GM12891 (cell line): Measurements from ENCODE around the gene NUCKS1.

Experiments used
- DNase-seq: peaks from one replicate; pipeline ENCODE4 v3.0.0; 2011; ENCODE audit warnings: low spot score; ENCODE audit not compliant: insufficient read length
- FAIRE-seq: peaks from 2 replicates; lab custom pipeline; 2011; peaks lifted over from hg19 to GRCh38; lab: Jason Lieb, UNC
- PAX5 ChIP-seq: IDR thresholded peaks from 2 replicates; pipeline ENCODE4 v1.6.1; 2011; ENCODE audit warnings: low read length, moderate library complexity, mild to moderate bottlenecking; ENCODE audit not compliant: insufficient read depth, severe bottlenecking
- POLR2A ChIP-seq: IDR thresholded peaks from 2 replicates; pipeline ENCODE4 v1.6.1; 2011; ENCODE audit warnings: low read depth, low read length, control low read depth
- POLR2AphosphoS5 ChIP-seq: IDR thresholded peaks from 2 replicates; pipeline ENCODE4 v1.6.1; 2011; ENCODE audit warnings: low read depth, low read length, control low read depth
- POU2F2 ChIP-seq: IDR thresholded peaks from 2 replicates; pipeline ENCODE4 v1.6.1; 2011; ENCODE audit warnings: low read depth, mild to moderate bottlenecking, control low read depth, low read length, moderate library complexity
- SPI1 ChIP-seq: IDR thresholded peaks from 2 replicates; pipeline ENCODE4 v1.6.1; 2011; ENCODE audit warnings: low read depth, low read length, control low read depth
- TAF1 ChIP-seq: IDR thresholded peaks from 2 replicates; pipeline ENCODE4 v1.6.1; 2011; ENCODE audit warnings: low read depth, low read length, control low read depth

The NUCKS1 gene

DNA sequence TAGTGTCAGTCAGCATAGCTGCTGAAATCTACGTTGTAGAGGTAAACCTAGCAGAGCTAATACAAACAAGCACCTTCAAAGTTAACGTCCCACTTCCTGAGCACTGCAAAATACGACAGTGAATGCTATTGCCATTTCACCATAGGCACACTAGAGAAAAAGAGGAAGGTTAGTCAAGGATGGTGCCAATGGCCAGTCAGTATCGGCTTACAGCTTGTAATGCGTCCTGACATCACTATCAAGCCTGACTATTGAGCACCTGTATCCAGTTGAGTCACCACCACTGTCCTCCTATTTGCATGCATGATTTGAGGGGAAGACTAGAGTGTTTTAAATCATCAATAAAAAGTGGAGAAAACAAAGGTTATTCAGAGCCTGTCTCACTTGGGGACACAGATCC, 34.4 kb downstream of the NUCKS1 start:
- FAIRE-seq = no peak
- DNase-seq = no peak
- TF ChIP-seq TAF1 = no peak
- TF ChIP-seq POLR2A = no peak
- TF ChIP-seq SPI1 = no peak
- TF ChIP-seq POU2F2 = no peak
- no peak for TF ChIP-seq POLR2AphosphoS5
- no peak for TF ChIP-seq PAX5

DNA sequence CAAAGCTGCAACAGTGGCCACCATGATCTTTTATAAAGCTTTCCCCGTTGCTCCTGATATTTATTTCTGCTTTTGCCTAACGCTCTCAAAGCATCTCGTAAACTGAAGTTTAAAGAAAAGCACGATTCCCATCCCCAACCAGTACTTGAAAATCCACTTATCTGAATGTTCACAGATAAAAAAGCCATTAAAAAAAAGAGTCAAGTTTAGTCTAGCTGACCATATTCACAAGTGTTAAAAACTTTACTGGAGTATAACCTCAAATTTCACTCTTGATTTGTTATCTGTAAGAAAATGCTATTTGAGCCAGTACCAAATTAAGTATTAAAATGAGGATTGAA, 35.1 kb downstream of the NUCKS1 start:
- TF ChIP-seq POLR2A (no peak), POU2F2 (no peak), PAX5 (no peak), POLR2AphosphoS5 (no peak), SPI1 (no peak), TAF1 (no peak)
- DNase-seq (no peak), FAIRE-seq (no peak)

DNA sequence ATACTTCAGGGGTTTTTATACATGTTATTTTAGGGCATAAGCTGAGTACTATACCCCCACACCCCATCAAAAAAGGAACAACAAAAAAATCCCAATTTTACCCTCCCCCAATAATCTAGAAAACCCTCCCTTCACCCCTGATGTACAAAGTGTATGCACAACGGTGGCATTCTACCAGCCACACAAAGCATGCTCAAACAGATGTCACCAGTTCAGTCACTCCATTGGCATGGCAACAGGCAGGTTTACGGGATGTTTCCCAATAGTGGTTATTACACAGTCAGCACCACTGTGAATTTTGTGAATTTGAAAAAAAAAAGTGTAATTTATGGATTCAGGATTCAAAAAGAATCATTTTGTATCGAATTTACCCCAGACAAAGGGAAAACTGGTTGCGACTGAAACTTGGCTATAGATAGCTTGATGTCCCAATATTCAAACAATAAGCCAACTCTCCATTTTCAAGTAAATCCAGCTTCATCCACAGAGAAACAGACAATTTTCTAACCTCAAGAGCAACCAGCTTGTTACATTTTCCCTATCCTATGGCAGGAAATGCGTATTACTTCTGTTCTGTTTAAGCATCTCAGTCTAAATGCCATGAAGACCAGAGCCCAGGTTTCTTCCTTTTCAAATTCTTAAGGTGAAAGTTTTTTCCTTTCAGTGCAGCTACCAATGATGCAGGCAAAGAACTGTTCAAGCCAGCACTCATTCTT, 35.6 kb downstream of the NUCKS1 start:
- DNase-seq = no peak
- TF ChIP-seq PAX5 = no peak
- TF ChIP-seq POU2F2 = no peak
- TF ChIP-seq POLR2AphosphoS5 = no peak
- no peak for TF ChIP-seq SPI1
- TF ChIP-seq POLR2A = no peak
- no peak for TF ChIP-seq TAF1
- no peak for FAIRE-seq

DNA sequence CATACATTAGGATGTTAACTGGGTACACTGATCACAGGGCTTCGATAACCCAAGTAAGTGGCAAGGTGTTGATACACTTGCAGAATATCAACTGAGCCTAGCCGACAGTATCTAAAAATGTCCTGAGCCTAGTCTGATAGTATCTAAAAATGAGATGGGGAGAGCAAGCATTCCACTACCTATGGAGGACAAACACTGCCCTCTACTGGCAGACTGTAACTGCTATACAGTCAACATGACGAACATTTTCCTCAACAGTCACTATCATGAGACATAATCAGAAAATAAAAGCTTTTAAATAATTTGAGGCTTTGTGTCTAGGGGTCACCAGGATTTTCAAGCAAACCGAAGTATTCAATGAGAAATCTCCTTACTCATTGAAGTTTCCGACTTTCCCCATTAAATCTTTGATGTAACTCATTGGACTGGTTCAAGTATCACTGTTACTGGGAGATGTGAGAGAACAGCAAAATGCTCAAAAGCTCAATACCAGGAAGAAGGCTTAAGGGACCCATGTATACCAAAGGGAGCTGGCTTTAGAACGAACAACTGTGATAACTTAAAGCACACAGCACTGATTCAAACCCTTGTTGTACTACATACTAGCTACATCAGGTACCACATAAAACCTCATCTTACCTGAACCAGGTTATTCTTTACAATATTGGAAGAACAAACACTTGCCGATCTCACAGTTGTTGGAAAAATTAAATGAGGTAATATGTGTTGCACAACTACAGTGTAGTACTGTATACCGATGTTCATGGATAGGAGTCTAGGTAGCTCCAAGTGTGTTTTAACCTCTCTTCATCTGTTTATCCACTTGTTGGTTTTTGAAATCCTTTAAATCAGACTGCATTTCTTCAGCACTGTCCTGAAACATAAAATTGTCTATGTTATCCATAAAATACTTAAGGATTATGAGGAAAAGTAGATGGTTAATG, 38.6 kb downstream of the NUCKS1 start:
- FAIRE-seq (peak; percentile 74), DNase-seq (no peak)
- TF ChIP-seq POLR2A (no peak), TAF1 (no peak), POLR2AphosphoS5 (no peak), SPI1 (no peak), PAX5 (no peak), POU2F2 (no peak)

DNA sequence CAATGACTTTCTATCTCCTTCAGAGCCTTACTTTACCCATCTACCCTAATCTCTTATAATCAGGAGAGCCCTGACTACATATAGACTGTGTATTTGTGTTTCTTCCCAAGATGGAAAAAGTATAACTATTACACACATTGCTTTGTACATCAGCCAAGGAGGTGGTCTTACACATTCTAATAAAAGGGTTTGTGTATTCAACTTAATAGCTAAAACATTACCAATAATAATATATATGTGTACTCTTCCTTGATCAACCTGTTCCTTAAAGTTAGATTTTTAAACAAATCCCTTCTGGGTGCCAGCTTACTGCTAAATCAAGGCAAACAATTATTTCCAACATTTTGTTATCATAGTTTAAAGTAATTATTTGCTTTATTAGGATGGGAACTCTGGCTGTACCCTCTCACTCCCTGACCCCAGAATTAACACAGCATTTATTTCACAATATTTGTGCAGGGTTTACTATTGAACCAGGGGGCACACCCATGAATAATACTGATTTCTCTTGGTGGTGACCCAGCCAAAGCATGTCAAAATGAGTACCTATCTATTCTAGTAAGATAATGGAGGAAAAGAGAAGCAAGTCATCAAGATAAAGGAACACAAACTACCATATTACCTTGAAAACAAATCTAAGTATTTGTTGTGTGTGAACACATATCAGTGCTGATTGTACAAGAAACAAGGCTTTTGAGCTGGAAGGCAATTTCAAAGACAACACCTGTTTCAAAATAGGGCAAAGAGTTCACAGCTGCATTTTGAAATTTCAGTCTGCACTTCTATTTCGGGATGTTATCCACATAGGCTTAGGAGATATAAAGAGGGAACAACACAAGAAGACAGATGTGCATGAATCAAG, 39.5 kb downstream of the NUCKS1 start:
- DNase-seq = no peak
- TF ChIP-seq POLR2AphosphoS5 (no peak), POU2F2 (no peak), PAX5 (no peak), SPI1 (no peak), POLR2A (no peak), TAF1 (no peak)
- no peak for FAIRE-seq

DNA sequence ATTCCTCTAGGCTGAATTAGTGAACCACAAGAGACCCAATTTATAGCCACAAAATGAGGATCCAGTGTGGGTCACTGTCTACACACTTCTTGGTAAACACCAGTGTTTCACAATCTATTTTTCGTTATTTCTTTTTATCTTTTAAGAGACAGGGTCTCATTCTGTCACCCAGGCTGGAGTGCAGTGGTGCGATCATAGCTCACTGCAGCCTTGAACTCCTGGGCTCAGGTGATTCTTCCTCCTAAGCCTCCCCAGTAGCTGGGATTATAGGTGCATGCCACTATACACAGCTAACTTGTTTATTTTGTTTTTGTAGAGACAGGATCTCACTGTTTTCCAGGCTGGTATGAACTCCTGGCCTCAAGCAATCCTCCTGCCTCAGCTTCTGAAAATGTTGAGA, 40.3 kb downstream of the NUCKS1 start:
- no peak for DNase-seq
- TF ChIP-seq PAX5 = no peak
- TF ChIP-seq POLR2A = no peak
- no peak for TF ChIP-seq POU2F2
- no peak for TF ChIP-seq SPI1
- no peak for TF ChIP-seq TAF1
- no peak for TF ChIP-seq POLR2AphosphoS5
- no peak for FAIRE-seq

DNA sequence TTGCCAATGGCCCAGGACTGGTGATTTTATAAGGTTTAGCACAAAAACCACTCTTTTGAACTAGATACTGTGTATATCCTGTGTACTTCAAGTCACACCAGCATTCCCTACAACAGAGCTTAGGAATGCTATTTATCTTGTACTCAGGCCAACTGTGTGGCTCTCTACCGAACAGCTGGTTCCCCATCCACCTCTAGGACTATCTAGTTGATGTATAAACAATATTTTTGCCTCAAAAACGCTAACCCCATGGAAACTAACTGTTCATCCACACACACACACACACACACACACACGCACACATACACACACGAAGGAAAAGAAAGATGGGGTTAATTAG, 41.0 kb downstream of the NUCKS1 start:
- DNase-seq (no peak), FAIRE-seq (no peak)
- TF ChIP-seq POLR2A (no peak), TAF1 (no peak), POLR2AphosphoS5 (no peak), POU2F2 (no peak), PAX5 (no peak), SPI1 (no peak)

DNA sequence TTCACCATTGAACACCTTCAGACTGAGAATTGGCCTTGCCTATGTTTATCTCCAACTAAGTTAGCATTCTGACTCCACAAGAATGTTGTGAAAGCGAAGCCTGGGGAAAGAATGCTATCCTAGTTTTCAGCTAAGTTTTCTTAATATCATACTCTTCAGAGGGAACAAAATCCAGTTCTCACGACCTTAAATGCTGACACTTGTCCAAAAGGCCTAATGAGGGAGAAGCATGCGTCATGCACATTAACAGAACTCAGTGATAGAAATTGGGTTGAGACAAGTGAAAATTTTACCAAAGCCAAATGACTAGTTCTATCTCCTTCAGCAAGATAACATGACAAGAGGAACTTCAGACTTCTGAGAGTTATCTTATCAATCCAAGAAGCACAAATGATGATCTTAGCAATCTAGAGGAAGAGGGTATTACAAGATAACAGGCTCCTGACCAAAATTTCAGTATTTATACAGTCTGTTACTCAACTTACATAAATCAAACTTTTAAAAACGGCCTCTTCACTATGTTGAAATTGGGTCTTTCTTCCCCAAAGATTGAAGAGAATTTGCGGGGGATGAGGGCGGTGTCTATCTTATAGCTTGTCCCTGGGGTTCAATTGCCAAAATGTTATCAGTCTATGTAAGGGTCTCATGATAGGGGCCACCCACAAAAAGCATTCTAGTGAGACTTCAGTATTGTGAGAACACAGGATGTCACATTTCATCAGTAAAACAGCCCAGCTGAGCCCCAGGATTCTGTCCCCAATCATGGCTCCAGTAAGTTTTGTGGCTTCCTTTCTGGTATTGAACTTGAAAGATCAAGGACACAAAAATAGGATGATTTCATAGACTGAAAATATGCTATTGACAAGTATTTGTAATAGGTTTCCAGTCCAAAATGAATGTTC, 43.1 kb downstream of the NUCKS1 start:
- DNase-seq (no peak), FAIRE-seq (no peak)
- no peak for TF ChIP-seq TAF1
- no peak for TF ChIP-seq PAX5
- TF ChIP-seq POLR2AphosphoS5 = no peak
- no peak for TF ChIP-seq SPI1
- TF ChIP-seq POLR2A = no peak
- no peak for TF ChIP-seq POU2F2

DNA sequence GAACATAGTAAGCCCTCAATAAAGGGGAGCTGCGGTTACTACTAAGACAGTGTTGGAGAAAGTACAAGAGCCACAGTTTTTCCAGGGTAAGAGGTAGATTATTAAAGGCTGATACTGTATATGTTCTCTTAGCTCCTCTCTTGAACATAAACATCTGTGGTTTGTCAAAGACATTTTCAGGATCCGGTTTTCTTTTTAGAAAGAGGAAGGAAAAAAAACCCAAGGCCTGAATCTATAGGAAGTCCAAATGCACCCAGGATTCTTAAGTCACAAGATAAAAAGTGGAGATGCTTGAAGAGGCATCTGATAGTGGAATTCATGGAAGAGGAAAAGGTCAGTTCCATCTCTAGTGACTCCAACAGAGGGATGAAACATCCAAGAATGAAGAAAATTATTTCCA, 45.1 kb downstream of the NUCKS1 start:
- no peak for FAIRE-seq
- no peak for DNase-seq
- no peak for TF ChIP-seq POLR2A
- no peak for TF ChIP-seq SPI1
- no peak for TF ChIP-seq PAX5
- no peak for TF ChIP-seq POU2F2
- no peak for TF ChIP-seq POLR2AphosphoS5
- no peak for TF ChIP-seq TAF1
